GM19468 (cell line): ENCODE data around the gene SPAG17.

Experiments
- ATAC-seq: cut with Tn5 transposase; IDR thresholded peaks from one replicate; pipeline ENCODE4 v1.9.1; 2021; ENCODE audit warnings: mild to moderate bottlenecking, moderate library complexity, moderate number of reproducible peaks; ENCODE audit not compliant: unreplicated experiment; ENCODE audit errors: extremely low read depth

The SPAG17 gene

GRCh38 chr1:118185084-118185832 is at the start of gene SPAG17:
SPAG17 (minus strand) TSS chr1:118185228; CDS start chr1:118185157, 71 bp downstream.
- no peak for ATAC-seq

GRCh38 chr1:118225471-118225870 is 40.4 kb upstream of the SPAG17 start:
- ATAC-seq = no peak

- no peak for ATAC-seq
Observed at GRCh38 chr1:118223426-118223825, 38.4 kb upstream of the SPAG17 start.

- ATAC-seq = no peak
Observed at GRCh38 chr1:118219438-118219837, 34.4 kb upstream of the SPAG17 start.

- no peak for ATAC-seq
Observed at GRCh38 chr1:118217141-118217838, 32.3 kb upstream of the SPAG17 start.

GRCh38 chr1:118214866-118215265 is 29.8 kb upstream of the SPAG17 start:
- no peak for ATAC-seq

GRCh38 chr1:118210723-118211110 is 25.7 kb upstream of the SPAG17 start:
- no peak for ATAC-seq

GRCh38 chr1:118210051-118210722 is 25.2 kb upstream of the SPAG17 start:
- ATAC-seq = no peak

- ATAC-seq = no peak
Observed at GRCh38 chr1:118209648-118210047, 24.6 kb upstream of the SPAG17 start.

- no peak for ATAC-seq
Observed at GRCh38 chr1:118206966-118207365, 21.9 kb upstream of the SPAG17 start.

GRCh38 chr1:118204648-118205047 is 19.6 kb upstream of the SPAG17 start:
- ATAC-seq = no peak

GRCh38 chr1:118204105-118204504 is 19.1 kb upstream of the SPAG17 start:
- no peak for ATAC-seq

GRCh38 chr1:118202076-118202608 is 17.1 kb upstream of the SPAG17 start:
- no peak for ATAC-seq

- no peak for ATAC-seq
Observed at GRCh38 chr1:118201524-118201923, 16.5 kb upstream of the SPAG17 start.

- no peak for ATAC-seq
Observed at GRCh38 chr1:118200836-118201235, 15.8 kb upstream of the SPAG17 start.

GRCh38 chr1:118190561-118190960 is 5.5 kb upstream of the SPAG17 start:
- ATAC-seq = no peak

- no peak for ATAC-seq
Observed at GRCh38 chr1:118189564-118189963, 4.5 kb upstream of the SPAG17 start.

GRCh38 chr1:118188411-118188810 is 3.4 kb upstream of the SPAG17 start:
- ATAC-seq = no peak

GRCh38 chr1:118186026-118186425 is 998 bp upstream of the SPAG17 start:
- no peak for ATAC-seq

- no peak for ATAC-seq
Observed at GRCh38 chr1:118184739-118185083, 317 bp downstream of the SPAG17 start.

- no peak for ATAC-seq
Observed at GRCh38 chr1:118183586-118183985, 1.4 kb downstream of the SPAG17 start.
